H9 (cell line): Measurements from ENCODE around the gene ANXA3. TPM values are rescaled to one million over a fixed set of nuclear protein-coding genes. Genes with fewer than 3 reads are reported as not detected.

Experiments
- DNase-seq: peaks from one replicate; pipeline ENCODE4 v3.0.0-alpha.2; 2017
- H2AFZ ChIP-seq: one replicate; pipeline ENCODE4 v1.6.1; 2013; ENCODE audit warnings: mild to moderate bottlenecking, low read length, control low read depth, moderate library complexity
- H2AK5ac ChIP-seq: 2 replicates; pipeline ENCODE4 v1.6.1; 2013; ENCODE audit warnings: low read length, control low read depth, mixed read lengths; ENCODE audit not compliant: insufficient read length
- H2BK120ac ChIP-seq: one replicate; pipeline ENCODE4 v1.6.1; 2013; ENCODE audit warnings: low read depth, mild to moderate bottlenecking, low read length, control low read depth, inconsistent platforms; ENCODE audit not compliant: poor library complexity, severe bottlenecking
- H2BK12ac ChIP-seq: 2 replicates; pipeline ENCODE4 v1.6.1; 2013; ENCODE audit warnings: low read length, control low read depth, mixed read lengths, low read depth; ENCODE audit not compliant: insufficient read length
- H2BK15ac ChIP-seq: 2 replicates; pipeline ENCODE4 v1.6.1; 2013; ENCODE audit warnings: low read depth, low read length, control low read depth
- H2BK20ac ChIP-seq: one replicate; pipeline ENCODE4 v1.6.1; 2013; ENCODE audit warnings: low read depth, mild to moderate bottlenecking, low read length, control low read depth, inconsistent platforms; ENCODE audit not compliant: poor library complexity, severe bottlenecking
- H2BK5ac ChIP-seq: 2 replicates; pipeline ENCODE4 v1.6.1; 2013; ENCODE audit warnings: low read length, control low read depth, mixed read lengths; ENCODE audit not compliant: insufficient read length
- H3K14ac ChIP-seq: 2 replicates; pipeline ENCODE4 v1.6.1; 2013; ENCODE audit warnings: low read length, control low read depth; ENCODE audit not compliant: insufficient read depth
- H3K18ac ChIP-seq: 2 replicates; pipeline ENCODE4 v1.6.1; 2013; ENCODE audit warnings: low read depth, mild to moderate bottlenecking, mixed read lengths, low read length, control low read depth; ENCODE audit not compliant: insufficient read length
- H3K23ac ChIP-seq: 2 replicates; pipeline ENCODE4 v1.6.1; 2013; ENCODE audit warnings: low read length, control low read depth, mixed read lengths, low read depth; ENCODE audit not compliant: insufficient read length
- H3K23me2 ChIP-seq: 2 replicates; pipeline ENCODE4 v1.6.1; 2013; ENCODE audit warnings: low read depth, mild to moderate bottlenecking, mixed read lengths, low read length, control low read depth; ENCODE audit not compliant: insufficient read length, poor library complexity, severe bottlenecking
- H3K27ac ChIP-seq: 2 replicates; pipeline ENCODE4 v1.5.1; 2013; ENCODE audit warnings: low read length, control low read depth, mixed read lengths, low read depth; ENCODE audit not compliant: insufficient read length
- H3K27me3 ChIP-seq: 2 replicates; pipeline ENCODE4 v1.6.1; 2013; ENCODE audit warnings: low read length, control low read depth, inconsistent platforms; ENCODE audit not compliant: insufficient read depth
- H3K4ac ChIP-seq: 2 replicates; pipeline ENCODE4 v1.6.1; 2013; ENCODE audit warnings: low read depth, mild to moderate bottlenecking, control low read depth, inconsistent platforms, low read length, moderate library complexity
- H3K4me1 ChIP-seq: 2 replicates; pipeline ENCODE4 v1.6.1; 2013; ENCODE audit warnings: low read length, control low read depth, inconsistent platforms; ENCODE audit not compliant: insufficient read depth
- H3K4me2 ChIP-seq: 2 replicates; pipeline ENCODE4 v1.6.1; 2013; ENCODE audit warnings: low read length, control low read depth, mixed read lengths; ENCODE audit not compliant: insufficient read length, insufficient read depth
- H3K56ac ChIP-seq: 2 replicates; pipeline ENCODE4 v1.6.1; 2013; ENCODE audit warnings: low read depth, mild to moderate bottlenecking, mixed read lengths, low read length, control low read depth; ENCODE audit not compliant: insufficient read length
- H3K79me1 ChIP-seq: 2 replicates; pipeline ENCODE4 v1.6.1; 2013; ENCODE audit warnings: low read depth, mild to moderate bottlenecking, moderate library complexity, low read length, control low read depth, inconsistent platforms; ENCODE audit not compliant: insufficient read depth, poor library complexity, severe bottlenecking
- H3K79me2 ChIP-seq: 2 replicates; pipeline ENCODE4 v1.6.1; 2013; ENCODE audit warnings: low read length, control low read depth, inconsistent platforms; ENCODE audit not compliant: insufficient read depth
- H3K9ac ChIP-seq: 2 replicates; pipeline ENCODE4 v1.6.1; 2013; ENCODE audit warnings: low read length, control low read depth, mixed read lengths; ENCODE audit not compliant: insufficient read length; ENCODE audit errors: extremely low read depth
- H3K9me3 ChIP-seq: one replicate; pipeline ENCODE4 v1.6.1; 2013; ENCODE audit warnings: low read depth, low read length, inconsistent platforms; ENCODE audit not compliant: control insufficient read depth
- H3T11ph ChIP-seq: one replicate; pipeline ENCODE4 v1.6.1; 2013; ENCODE audit warnings: mild to moderate bottlenecking, low read length, control low read depth, inconsistent platforms
- H4K20me1 ChIP-seq: one replicate; pipeline ENCODE4 v1.6.1; 2013; ENCODE audit not compliant: control insufficient read depth, insufficient read length, insufficient read depth
- H4K5ac ChIP-seq: 2 replicates; pipeline ENCODE4 v1.6.1; 2013; ENCODE audit warnings: low read depth, mild to moderate bottlenecking, mixed read lengths, low read length, control low read depth; ENCODE audit not compliant: insufficient read length
- H4K8ac ChIP-seq: replicated peaks from 2 replicates; pipeline ENCODE4 v1.6.1; 2013; ENCODE audit warnings: low read length, control low read depth, mixed read lengths, low read depth; ENCODE audit not compliant: insufficient read length
- H4K91ac ChIP-seq: 2 replicates; pipeline ENCODE4 v1.6.1; 2013; ENCODE audit warnings: low read depth, mild to moderate bottlenecking, moderate library complexity, mixed read lengths, low read length, control low read depth; ENCODE audit not compliant: insufficient read length
- H3K27ac Mint-ChIP-seq, 3 experiments: 2 replicates in 2 of 3; 3 replicates in 1 of 3; pipeline ENCODE4 v1.8.0; 2020 to 2021; ENCODE audit warnings: mixed read lengths in 3 of 3, mild to moderate bottlenecking in 1 of 3, moderate library complexity in 1 of 3
- H3K27me3 Mint-ChIP-seq: 2 replicates; pipeline ENCODE4 v1.8.0; 2021; ENCODE audit warnings: low read depth, mild to moderate bottlenecking, moderate library complexity, mixed read lengths
- H3K36me3 Mint-ChIP-seq, 3 experiments: 2 replicates in 2 of 3; 3 replicates in 1 of 3; pipeline ENCODE4 v1.8.0; 2020 to 2021; ENCODE audit warnings: low read depth in 3 of 3, mixed read lengths in 3 of 3; ENCODE audit not compliant: insufficient read depth in 1 of 3
- H3K4me1 Mint-ChIP-seq, 2 experiments: 2 replicates each; pipeline ENCODE4 v1.8.0; 2020; ENCODE audit warnings: mixed read lengths in 2 of 2
- H3K4me3 Mint-ChIP-seq, 2 experiments: 2 replicates in 1 of 2; 3 replicates in 1 of 2; pipeline ENCODE4 v1.8.0; 2020 to 2021; ENCODE audit warnings: mild to moderate bottlenecking in 2 of 2, mixed read lengths in 2 of 2, moderate library complexity in 1 of 2
- H3K9me3 Mint-ChIP-seq, 2 experiments: 2 replicates in 1 of 2; 3 replicates in 1 of 2; pipeline ENCODE4 v1.8.0; 2020; ENCODE audit warnings: mild to moderate bottlenecking in 2 of 2, mixed read lengths in 2 of 2, moderate library complexity in 1 of 2
- WGBS: extraction: QIAGEN DNeasy Blood & Tissue Kit; methylation state at CpG from one replicate; pipeline ENCODE4 v1.1.7; 2013; ENCODE audit warnings: missing lambda C conversion rate, low lambda C conversion rate, mixed read lengths; ENCODE audit not compliant: insufficient read length; ENCODE audit errors: extremely low coverage; 5-methylcytosine and 5-hydroxymethylcytosine counted together
- total RNA-seq: library from RNA; stranded (reverse); gene quantifications from 2 replicates; pipeline ENCODE4 v1.2.1, GENCODE V29; 2021
- TF ChIP-seq, protein P1 (sequence below): fragments of 200-600 bp; sonication (generic); conservative IDR thresholded peaks from 3 replicates; pipeline ENCODE4 v1.8.0; 2021; ENCODE audit warnings: antibody characterized with exemption, mild to moderate bottlenecking

Gene ANXA3
- total RNA-seq, 1 experiment from 2014 or later, result 20.6 TPM

DNA sequence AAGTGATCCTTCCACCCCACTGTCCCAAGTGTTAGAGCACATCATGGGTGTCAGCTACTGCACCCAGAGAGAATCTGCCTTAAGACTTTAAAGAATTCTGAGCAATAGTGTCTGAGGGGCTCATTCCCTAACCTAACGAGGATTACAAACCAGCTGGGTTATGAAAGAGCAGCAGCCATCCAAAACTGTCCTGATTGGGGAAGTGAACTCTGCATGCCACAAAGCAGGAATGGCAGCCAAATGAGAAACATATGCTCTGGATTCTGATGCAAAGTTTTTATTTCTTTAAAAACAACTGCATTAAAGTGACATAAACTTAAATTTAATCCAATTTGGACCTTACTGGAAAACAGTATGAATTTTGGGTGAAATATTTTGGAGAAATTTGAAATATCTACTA is 103.2 kb downstream of the ANXA3 start:
- H4K5ac ChIP-seq, result no peak overlapping the region
- H3K4me2 ChIP-seq, result no peak overlapping the region
- H2BK12ac ChIP-seq, result no peak overlapping the region
- H4K20me1 ChIP-seq, result no peaks in the 10 kb centered on the region
- H3K23ac ChIP-seq, result no peak overlapping the region
- no peak overlapping the region for H2BK20ac ChIP-seq
- no peak overlapping the region for H2BK120ac ChIP-seq
- H2BK15ac ChIP-seq, result no peak overlapping the region
- H3K23me2 ChIP-seq, result no peaks in the 10 kb centered on the region
- H3K27ac ChIP-seq, result no peak overlapping the region
- TF ChIP-seq, protein P1, sequence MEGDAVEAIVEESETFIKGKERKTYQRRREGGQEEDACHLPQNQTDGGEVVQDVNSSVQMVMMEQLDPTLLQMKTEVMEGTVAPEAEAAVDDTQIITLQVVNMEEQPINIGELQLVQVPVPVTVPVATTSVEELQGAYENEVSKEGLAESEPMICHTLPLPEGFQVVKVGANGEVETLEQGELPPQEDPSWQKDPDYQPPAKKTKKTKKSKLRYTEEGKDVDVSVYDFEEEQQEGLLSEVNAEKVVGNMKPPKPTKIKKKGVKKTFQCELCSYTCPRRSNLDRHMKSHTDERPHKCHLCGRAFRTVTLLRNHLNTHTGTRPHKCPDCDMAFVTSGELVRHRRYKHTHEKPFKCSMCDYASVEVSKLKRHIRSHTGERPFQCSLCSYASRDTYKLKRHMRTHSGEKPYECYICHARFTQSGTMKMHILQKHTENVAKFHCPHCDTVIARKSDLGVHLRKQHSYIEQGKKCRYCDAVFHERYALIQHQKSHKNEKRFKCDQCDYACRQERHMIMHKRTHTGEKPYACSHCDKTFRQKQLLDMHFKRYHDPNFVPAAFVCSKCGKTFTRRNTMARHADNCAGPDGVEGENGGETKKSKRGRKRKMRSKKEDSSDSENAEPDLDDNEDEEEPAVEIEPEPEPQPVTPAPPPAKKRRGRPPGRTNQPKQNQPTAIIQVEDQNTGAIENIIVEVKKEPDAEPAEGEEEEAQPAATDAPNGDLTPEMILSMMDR, result no peak
- DNase-seq, result no peak
- H2AFZ ChIP-seq, result no peak overlapping the region
- WGBS, result no CpG with 5 or more reads among the region's 1 CpG
- H4K8ac ChIP-seq, result no peak overlapping the region
- H3K56ac ChIP-seq, result no peak overlapping the region
- no peaks in the 10 kb centered on the region for H3K36me3 Mint-ChIP-seq
- no peaks in the 10 kb centered on the region for H3K9me3 ChIP-seq
- H3K14ac ChIP-seq, result no peak overlapping the region
- H3K79me2 ChIP-seq, result no peaks in the 10 kb centered on the region
- peaks cover 3 to 4% of the 10 kb centered on the region in 2 experiments; a peak in 3 of 4 replicates for H3K4me1 Mint-ChIP-seq
- H3T11ph ChIP-seq, result no peak overlapping the region
- H3K27me3 ChIP-seq, result no peaks in the 10 kb centered on the region
- H3K9ac ChIP-seq, result no peak overlapping the region
- no peak overlapping the region for H3K18ac ChIP-seq
- H2BK5ac ChIP-seq, result no peak overlapping the region
- H4K91ac ChIP-seq, result no peak overlapping the region
- H3K4me3 Mint-ChIP-seq, result no peak overlapping the region
- H2AK5ac ChIP-seq, result no peak overlapping the region
- no peak overlapping the region for H3K27ac Mint-ChIP-seq
- H3K4me1 ChIP-seq, result no peaks in the 10 kb centered on the region
- H3K4ac ChIP-seq, result no peak overlapping the region
- H3K9me3 Mint-ChIP-seq, result no peaks in the 10 kb centered on the region
- H3K27me3 Mint-ChIP-seq, result no peaks in the 10 kb centered on the region
- no peaks in the 10 kb centered on the region for H3K79me1 ChIP-seq
